WI38 (cell line): ENCODE data around the gene KNCN.
A peak's percentile ranks its signal among the peaks of the same experiment; 100 is the strongest.

Source experiments
- H3K4me3 ChIP-seq: 2 replicates; pipeline ENCODE4 v1.5.1; 2011; ENCODE audit warnings: low read depth, mild to moderate bottlenecking, control low read depth, low read length
- CTCF ChIP-seq: IDR thresholded peaks from 2 replicates; pipeline ENCODE4 v1.5.1; 2012; ENCODE audit warnings: low read depth, mild to moderate bottlenecking, control low read depth, low read length

Gene KNCN

GRCh38 chr1:46532498-46533178 is 18.8 kb downstream of the KNCN start:
- H3K4me3 ChIP-seq: no peak overlapping the region
- TF ChIP-seq CTCF: peak; percentile 60; the same call in 1 of the 2 replicates

GRCh38 chr1:46532095-46532494 is 19.4 kb downstream of the KNCN start:
- H3K4me3 ChIP-seq: no peak overlapping the region
- TF ChIP-seq CTCF: no peak

GRCh38 chr1:46530791-46531409 is 20.5 kb downstream of the KNCN start:
- H3K4me3 ChIP-seq: no peak overlapping the region
- no peak; the same call in 1 of the 2 replicates for TF ChIP-seq CTCF

- no peak overlapping the region for H3K4me3 ChIP-seq
- TF ChIP-seq CTCF: no peak
Measured at GRCh38 chr1:46530311-46530710, 21.1 kb downstream of the KNCN start.

- H3K4me3 ChIP-seq: no peak overlapping the region
- no peak for TF ChIP-seq CTCF
Measured at GRCh38 chr1:46529031-46529630, 22.3 kb downstream of the KNCN start.

GRCh38 chr1:46528297-46528955 is 23.0 kb downstream of the KNCN start:
- no peak for TF ChIP-seq CTCF

More at GRCh38 chr1:46528297-46528955, 23.0 kb downstream of the KNCN start:
- no peak overlapping the region for H3K4me3 ChIP-seq
